ENCODE results near the gene ZNF263. TPM values are rescaled to one million over a fixed set of nuclear protein-coding genes. Genes with fewer than 3 reads are reported as not detected.

ZNF263 gene
- polyA plus RNA-seq, 1 donor (not counting 4 experiments of a cell fraction or from before 2014, with no cell fraction given) = 13.9 TPM

- Histone ChIP-seq H3K4me2 (ENCODE audit: control insufficient read depth, extremely low read depth, insufficient read depth, low read depth, low read length) (no peak overlapping the region), H3K27ac (ENCODE audit: control insufficient read depth, insufficient read depth, low read length) (no peak overlapping the region), H3K27me3 (ENCODE audit: control insufficient read depth, extremely low read depth, insufficient read depth, low read length) (no peaks in the 10 kb centered on the region), H4K20me1 (ENCODE audit: control insufficient read depth, extremely low read depth, insufficient read depth, low read length) (no peaks in the 10 kb centered on the region), H2AFZ (ENCODE audit: control insufficient read depth, low read length) (no peak overlapping the region), H3K9me1 (ENCODE audit: control insufficient read depth, extremely low read depth, insufficient read depth, low read length) (no peaks in the 10 kb centered on the region), H3K36me3 (ENCODE audit: control insufficient read depth in 2 of 2, extremely low read depth in 1 of 2, insufficient read depth in 2 of 2, low read length in 2 of 2) (no peaks in the 10 kb centered on the region), H3K4me1 (ENCODE audit: control insufficient read depth, extremely low read depth, insufficient read depth, low read length) (no peaks in the 10 kb centered on the region), H3K79me2 (ENCODE audit: control insufficient read depth, insufficient read depth, low read length) (no peaks in the 10 kb centered on the region), H3K9ac (ENCODE audit: control insufficient read depth, extremely low read depth, insufficient read depth, low read length) (no peak overlapping the region), H3K9me3 (ENCODE audit: control insufficient read depth, low read depth, low read length) (no peaks in the 10 kb centered on the region), H3K4me3 (ENCODE audit: control insufficient read depth in 2 of 3, extremely low read depth in 1 of 3, insufficient read depth in 2 of 3, low read depth in 1 of 3, low read length in 3 of 3) (no peak overlapping the region)
- dilution Hi-C loops (cut with MboI; ENCODE audit: extremely low pct_ligation_motif_present, low sequenced_read_pairs) = no loop called here
- DNase-seq (ENCODE audit: low read depth, low spot score) (no peak), FAIRE-seq (no peak)
- no peak for TF ChIP-seq EZH2 (IDR thresholded peaks at IDR 0.05; ENCODE audit: low read length)
- TF ChIP-seq, protein P1, sequence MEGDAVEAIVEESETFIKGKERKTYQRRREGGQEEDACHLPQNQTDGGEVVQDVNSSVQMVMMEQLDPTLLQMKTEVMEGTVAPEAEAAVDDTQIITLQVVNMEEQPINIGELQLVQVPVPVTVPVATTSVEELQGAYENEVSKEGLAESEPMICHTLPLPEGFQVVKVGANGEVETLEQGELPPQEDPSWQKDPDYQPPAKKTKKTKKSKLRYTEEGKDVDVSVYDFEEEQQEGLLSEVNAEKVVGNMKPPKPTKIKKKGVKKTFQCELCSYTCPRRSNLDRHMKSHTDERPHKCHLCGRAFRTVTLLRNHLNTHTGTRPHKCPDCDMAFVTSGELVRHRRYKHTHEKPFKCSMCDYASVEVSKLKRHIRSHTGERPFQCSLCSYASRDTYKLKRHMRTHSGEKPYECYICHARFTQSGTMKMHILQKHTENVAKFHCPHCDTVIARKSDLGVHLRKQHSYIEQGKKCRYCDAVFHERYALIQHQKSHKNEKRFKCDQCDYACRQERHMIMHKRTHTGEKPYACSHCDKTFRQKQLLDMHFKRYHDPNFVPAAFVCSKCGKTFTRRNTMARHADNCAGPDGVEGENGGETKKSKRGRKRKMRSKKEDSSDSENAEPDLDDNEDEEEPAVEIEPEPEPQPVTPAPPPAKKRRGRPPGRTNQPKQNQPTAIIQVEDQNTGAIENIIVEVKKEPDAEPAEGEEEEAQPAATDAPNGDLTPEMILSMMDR (optimal IDR thresholded peaks at IDR 0.05 in 1 of 3, IDR thresholded peaks at IDR 0.05 in 1 of 3, conservative IDR thresholded peaks at IDR 0.05 in 1 of 3; ENCODE audit: extremely low read depth in 1 of 3, insufficient read depth in 2 of 3, low read length in 3 of 3) = no peak
Observed at GRCh38 chr16:3243882-3244281, 39.4 kb upstream of the ZNF263 start.

- H3K4me2 ChIP-seq (ENCODE audit: control insufficient read depth, extremely low read depth, insufficient read depth, low read depth, low read length) = no peak overlapping the region
- no peaks in the 10 kb centered on the region for H3K27me3 ChIP-seq (ENCODE audit: control insufficient read depth, extremely low read depth, insufficient read depth, low read length)
- H3K9ac ChIP-seq (ENCODE audit: control insufficient read depth, extremely low read depth, insufficient read depth, low read length) = no peak overlapping the region
- no peak overlapping the region for H2AFZ ChIP-seq (ENCODE audit: control insufficient read depth, low read length)
- DNase-seq (ENCODE audit: low read depth, low spot score) (no peak), FAIRE-seq (no peak)
- H3K9me3 ChIP-seq (ENCODE audit: control insufficient read depth, low read depth, low read length) = no peaks in the 10 kb centered on the region
- H3K79me2 ChIP-seq (ENCODE audit: control insufficient read depth, insufficient read depth, low read length) = no peaks in the 10 kb centered on the region
- no peaks in the 10 kb centered on the region for H3K4me1 ChIP-seq (ENCODE audit: control insufficient read depth, extremely low read depth, insufficient read depth, low read length)
- H3K27ac ChIP-seq (ENCODE audit: control insufficient read depth, insufficient read depth, low read length) = no peak overlapping the region
- H3K36me3 ChIP-seq (ENCODE audit: control insufficient read depth in 2 of 2, extremely low read depth in 1 of 2, insufficient read depth in 2 of 2, low read length in 2 of 2) = no peaks in the 10 kb centered on the region
- H3K4me3 ChIP-seq (ENCODE audit: control insufficient read depth in 2 of 3, extremely low read depth in 1 of 3, insufficient read depth in 2 of 3, low read depth in 1 of 3, low read length in 3 of 3) = no peak overlapping the region
- dilution Hi-C loops (cut with MboI; ENCODE audit: extremely low pct_ligation_motif_present, low sequenced_read_pairs) = no loop called here
- no peaks in the 10 kb centered on the region for H3K9me1 ChIP-seq (ENCODE audit: control insufficient read depth, extremely low read depth, insufficient read depth, low read length)
- TF ChIP-seq EZH2 (IDR thresholded peaks at IDR 0.05; ENCODE audit: low read length) = no peak
- TF ChIP-seq, protein P1 (optimal IDR thresholded peaks at IDR 0.05 in 1 of 3, IDR thresholded peaks at IDR 0.05 in 1 of 3, conservative IDR thresholded peaks at IDR 0.05 in 1 of 3; ENCODE audit: extremely low read depth in 1 of 3, insufficient read depth in 2 of 3, low read length in 3 of 3) = no peak
- H4K20me1 ChIP-seq (ENCODE audit: control insufficient read depth, extremely low read depth, insufficient read depth, low read length) = no peaks in the 10 kb centered on the region
Observed at GRCh38 chr16:3246002-3246401, 37.3 kb upstream of the ZNF263 start.
